H1 (cell line): Measurements from ENCODE around the gene SPG11. TPM values are rescaled to one million over a fixed set of nuclear protein-coding genes. Genes with fewer than 3 reads are reported as not detected.

Experiments
- CTCF ChIA-PET: fragments of 300-600 bp; sonication (Branson Sonifier 250); formaldehyde crosslinking; loops from one replicate; lab custom pipeline; 2021; ENCODE audit not compliant: partially characterized antibody; lab: Charles Lee
- POLR2A ChIA-PET: fragments of 300-600 bp; sonication (Branson Sonifier 250); formaldehyde crosslinking; loops from one replicate; lab custom pipeline; 2021; ENCODE audit warnings: inconsistent platforms; ENCODE audit not compliant: partially characterized antibody; lab: Charles Lee
- DNase-seq, 2 experiments: peaks; one replicate each; pipeline versions ENCODE4 v3.0.0 to v3.0.0-alpha.2; 2010 to 2022; ENCODE audit warnings: low spot score in 2 of 2, low read depth in 1 of 2, mixed read lengths in 1 of 2
- FAIRE-seq: peaks from 2 replicates; lab custom pipeline; 2011; peaks lifted over from hg19 to GRCh38; lab: Jason Lieb, UNC
- H2AFZ ChIP-seq: 2 replicates; pipeline ENCODE4 v1.8.1; 2012; ENCODE audit warnings: low read length, inconsistent platforms
- H2AK5ac ChIP-seq: 2 replicates; pipeline ENCODE4 v1.6.1; 2013; ENCODE audit warnings: low read depth, low read length
- H2BK120ac ChIP-seq: replicated peaks from 2 replicates; pipeline ENCODE3; 2013; ENCODE audit warnings: low read depth, low read length, inconsistent platforms
- H2BK12ac ChIP-seq: 2 replicates; pipeline ENCODE4 v1.6.1; 2013; ENCODE audit warnings: low read depth, low read length
- H2BK15ac ChIP-seq: 2 replicates; pipeline ENCODE4 v1.6.1; 2013; ENCODE audit warnings: low read length
- H2BK20ac ChIP-seq: 2 replicates; pipeline ENCODE4 v1.6.1; 2013; ENCODE audit warnings: low read length
- H2BK5ac ChIP-seq: 2 replicates; pipeline ENCODE4 v1.6.1; 2013; ENCODE audit warnings: low read depth, low read length
- H3K14ac ChIP-seq: 2 replicates; pipeline ENCODE4 v1.6.1; 2013; ENCODE audit warnings: inconsistent platforms; ENCODE audit not compliant: insufficient read length
- H3K18ac ChIP-seq: 2 replicates; pipeline ENCODE4 v1.6.1; 2013; ENCODE audit warnings: low read length; ENCODE audit errors: extremely low read depth
- H3K23ac ChIP-seq: 2 replicates; pipeline ENCODE4 v1.6.1; 2013; ENCODE audit warnings: inconsistent platforms; ENCODE audit not compliant: insufficient read length
- H3K23me2 ChIP-seq: 2 replicates; pipeline ENCODE4 v1.6.1; 2013; ENCODE audit warnings: low read depth, low read length
- H3K27ac ChIP-seq: 2 replicates; pipeline ENCODE4 v1.6.1; 2011; ENCODE audit warnings: low read depth, low read length, inconsistent platforms
- H3K27me3 ChIP-seq, 4 experiments: replicated peaks in 1 of 4; 1 replicate in 1 of 4; 2 replicates in 3 of 4; pipeline versions ENCODE4 v1.6.1 to v1.8.1; 2011 to 2013; ENCODE audit warnings: low read length in 3 of 4, mild to moderate bottlenecking in 3 of 4, inconsistent platforms in 2 of 4, mixed read lengths in 2 of 4, moderate library complexity in 1 of 4; ENCODE audit not compliant: control insufficient read depth in 3 of 4, insufficient read depth in 3 of 4; ENCODE audit errors: extremely low read depth in 1 of 4
- H3K36me3 ChIP-seq, 4 experiments: 2 replicates each; pipeline versions ENCODE4 v1.6.1 to v1.8.1; 2011 to 2013; ENCODE audit warnings: mild to moderate bottlenecking in 4 of 4, low read length in 3 of 4, moderate library complexity in 2 of 4, control low read depth in 1 of 4, inconsistent platforms in 1 of 4; ENCODE audit not compliant: insufficient read depth in 4 of 4, control insufficient read depth in 2 of 4
- H3K4ac ChIP-seq: replicated peaks from 2 replicates; pipeline ENCODE3; 2013; ENCODE audit warnings: low read length, low read depth, mixed read lengths, inconsistent platforms; ENCODE audit not compliant: insufficient read length
- H3K4me1 ChIP-seq, 4 experiments: replicated peaks in 1 of 4; 1 replicate in 1 of 4; 2 replicates in 3 of 4; pipeline versions ENCODE4 v1.6.1 to v1.8.1; 2011 to 2013; ENCODE audit warnings: low read length in 3 of 4, inconsistent platforms in 2 of 4, mixed read lengths in 1 of 4; ENCODE audit not compliant: insufficient read depth in 4 of 4, control insufficient read depth in 3 of 4
- H3K4me2 ChIP-seq, 2 experiments: 2 replicates each; pipeline versions ENCODE4 v1.6.1 to v1.8.1; 2011 to 2013; ENCODE audit warnings: low read depth in 2 of 2, low read length in 2 of 2, control low read depth in 1 of 2, inconsistent platforms in 1 of 2, mild to moderate bottlenecking in 1 of 2; ENCODE audit not compliant: insufficient read depth in 1 of 2
- H3K4me3 ChIP-seq, 4 experiments: fragments of 200-600, 300-600 bp in 1 of 4; sonication (generic), shearing (Covaris generic), sonication (Bioruptor Twin) in 1 of 4; 2 replicates each; pipeline versions ENCODE4 v1.5.1 to v1.8.1; 2011 to 2016; ENCODE audit warnings: low read length in 4 of 4, low read depth in 3 of 4, control low read depth in 2 of 4, inconsistent platforms in 2 of 4, mild to moderate bottlenecking in 2 of 4, mixed read lengths in 1 of 4, moderate library complexity in 1 of 4; ENCODE audit not compliant: insufficient read depth in 2 of 4; ENCODE audit errors: extremely low read depth in 1 of 4
- H3K56ac ChIP-seq: replicated peaks from 2 replicates; pipeline ENCODE3; 2013; ENCODE audit warnings: low read depth, mild to moderate bottlenecking, mixed read lengths, low read length, inconsistent platforms; ENCODE audit not compliant: insufficient read length
- H3K79me1 ChIP-seq: 2 replicates; pipeline ENCODE4 v1.6.1; 2013; ENCODE audit warnings: low read depth, low read length, control low read depth
- H3K79me2 ChIP-seq, 2 experiments: 2 replicates each; pipeline versions ENCODE4 v1.6.1 to v1.8.1; 2012 to 2013; ENCODE audit warnings: low read length in 2 of 2, mild to moderate bottlenecking in 2 of 2, inconsistent platforms in 1 of 2; ENCODE audit not compliant: insufficient read depth in 2 of 2, control insufficient read depth in 1 of 2
- H3K9ac ChIP-seq, 4 experiments: replicated peaks in 1 of 4; 1 replicate in 1 of 4; 2 replicates in 3 of 4; pipeline versions ENCODE4 v1.6.1 to v1.8.1; 2011 to 2013; ENCODE audit warnings: low read depth in 3 of 4, low read length in 3 of 4, control low read depth in 2 of 4, mild to moderate bottlenecking in 2 of 4, moderate library complexity in 2 of 4, inconsistent platforms in 1 of 4; ENCODE audit errors: extremely low read depth in 1 of 4
- H3K9me3 ChIP-seq, 2 experiments: 2 replicates each; pipeline versions ENCODE4 v1.6.1 to v1.8.1; 2012 to 2013; ENCODE audit warnings: mild to moderate bottlenecking in 2 of 2, moderate library complexity in 2 of 2, control low read depth in 1 of 2, inconsistent platforms in 1 of 2, low read depth in 1 of 2, low read length in 1 of 2, mixed read lengths in 1 of 2; ENCODE audit not compliant: insufficient read depth in 2 of 2
- H4K20me1 ChIP-seq, 2 experiments: replicated peaks in 1 of 2; 2 replicates each; pipeline versions ENCODE3 to v1.8.1; 2011 to 2013; ENCODE audit warnings: inconsistent platforms in 2 of 2, low read length in 2 of 2, mild to moderate bottlenecking in 1 of 2; ENCODE audit not compliant: insufficient read depth in 2 of 2, control insufficient read depth in 1 of 2
- H4K5ac ChIP-seq: 2 replicates; pipeline ENCODE4 v1.6.1; 2013; ENCODE audit warnings: low read length, low read depth, mixed read lengths, inconsistent platforms; ENCODE audit not compliant: insufficient read length
- H4K8ac ChIP-seq: 2 replicates; pipeline ENCODE4 v1.8.0; 2013; ENCODE audit warnings: mild to moderate bottlenecking, moderate library complexity, low read length, inconsistent platforms; ENCODE audit not compliant: insufficient read depth; ENCODE audit errors: extremely low read depth
- H4K91ac ChIP-seq: replicated peaks from 2 replicates; pipeline ENCODE3; 2013; ENCODE audit warnings: low read length, mixed read lengths, inconsistent platforms; ENCODE audit not compliant: insufficient read length
- BACH1 ChIP-seq: IDR thresholded peaks from 2 replicates; pipeline ENCODE4 v1.6.1; 2012; ENCODE audit warnings: low read length, improper control_type of control experiment
- CTBP2 ChIP-seq: IDR thresholded peaks from 2 replicates; pipeline ENCODE4 v1.7.0; 2011; ENCODE audit warnings: borderline replicate concordance, mild to moderate bottlenecking, moderate library complexity, mixed read lengths, low read length; ENCODE audit not compliant: insufficient read depth, insufficient read length
- GTF2F1 ChIP-seq: IDR thresholded peaks from 2 replicates; pipeline ENCODE4 v1.6.1; 2012; ENCODE audit warnings: low read depth, low read length, improper control_type of control experiment, borderline replicate concordance
- HDAC2 ChIP-seq, 2 experiments: fragments of 300-600 bp in 1 of 2; sonication (generic) in 1 of 2; IDR thresholded peaks; 2 replicates each; pipeline ENCODE4 v1.6.1; 2011 to 2012; ENCODE audit warnings: low read depth in 2 of 2, low read length in 2 of 2, mild to moderate bottlenecking in 2 of 2, moderate library complexity in 2 of 2, borderline replicate concordance in 1 of 2, inconsistent platforms in 1 of 2
- KDM1A ChIP-seq: fragments of 200-600, 300-600 bp; sonication (generic); IDR thresholded peaks from 2 replicates; pipeline ENCODE4 v1.7.1; 2016; ENCODE audit warnings: mild to moderate bottlenecking, low read length, borderline replicate concordance
- KDM4A ChIP-seq: IDR thresholded peaks from one replicate; pipeline ENCODE4 v1.7.1; 2012; ENCODE audit warnings: low read depth, mild to moderate bottlenecking, moderate library complexity, low read length, inconsistent platforms; ENCODE audit not compliant: severe bottlenecking
- PHF8 ChIP-seq: fragments of 200-600 bp; sonication (generic); conservative IDR thresholded peaks from 2 replicates; pipeline ENCODE4 v1.7.1; 2012; ENCODE audit warnings: low read depth, mild to moderate bottlenecking, inconsistent platforms, low read length, moderate library complexity
- RAD21 ChIP-seq, 2 experiments: IDR thresholded peaks in 1 of 2; conservative IDR thresholded peaks in 1 of 2; 2 replicates each; pipeline ENCODE4 v1.6.1; 2011; ENCODE audit warnings: low read depth in 2 of 2, low read length in 2 of 2, improper control_type of control experiment in 1 of 2, inconsistent platforms in 1 of 2, mild to moderate bottlenecking in 1 of 2, moderate library complexity in 1 of 2
- RBBP5 ChIP-seq: IDR thresholded peaks from 2 replicates; pipeline ENCODE4 v1.7.1; 2012; ENCODE audit warnings: low read depth, mild to moderate bottlenecking, inconsistent platforms, low read length, moderate library complexity, borderline replicate concordance
- RFX5 ChIP-seq: IDR thresholded peaks from 2 replicates; pipeline ENCODE4 v1.6.1; 2011; ENCODE audit warnings: low read depth, low read length, improper control_type of control experiment, borderline replicate concordance
- SIN3A ChIP-seq, 2 experiments: IDR thresholded peaks in 1 of 2; conservative IDR thresholded peaks in 1 of 2; 2 replicates each; pipeline ENCODE4 v1.6.1; 2011 to 2012; ENCODE audit warnings: low read length in 2 of 2, improper control_type of control experiment in 1 of 2, low read depth in 1 of 2, mild to moderate bottlenecking in 1 of 2
- SIRT6 ChIP-seq: IDR thresholded peaks from one replicate; pipeline ENCODE4 v1.7.1; 2012; ENCODE audit warnings: low read length, inconsistent platforms
- SRF ChIP-seq: IDR thresholded peaks from 2 replicates; pipeline ENCODE4 v1.6.1; 2011; ENCODE audit warnings: mild to moderate bottlenecking, low read depth, low read length, moderate library complexity
- TEAD4 ChIP-seq: IDR thresholded peaks from 2 replicates; pipeline ENCODE4 v1.6.1; 2012; ENCODE audit warnings: low read depth, low read length, inconsistent platforms, mixed read lengths
- ZNF274 ChIP-seq: IDR thresholded peaks from 2 replicates; pipeline ENCODE4 v1.7.0; 2012; ENCODE audit warnings: low read length, borderline replicate concordance; ENCODE audit errors: extremely low read depth
- polyA plus RNA-seq, 7 experiments: library from polyadenylated mRNA; depleted of rRNA in 3 of 7; stranded (reverse) in 5 of 7; unstranded in 2 of 7; fragments of >200 nt in 5 of 7; fragments of 200-250 nt in 2 of 7; gene quantifications; 1 replicate in 5 of 7; 2 replicates in 1 of 7; 4 replicates in 1 of 7; pipeline versions ENCODE4 v1.2.1 to v1.2.3, GENCODE V29; 2011 to 2013; ENCODE audit warnings: missing spikeins in 2 of 7, mixed read lengths in 2 of 7
- total RNA-seq: library from RNA; stranded (reverse); fragmentation: NEBNext Ultra II Directional; extraction: Animal tissue kit (Norgen Biotek cat#: 25700); gene quantifications from 2 replicates; pipeline ENCODE4 v1.2.1, GENCODE V29; 2021

Gene SPG11
- total and polyA plus RNA-seq, 2 of the 8 experiments (the other 6 are each of a cell fraction or from before 2014, with no cell fraction given), result 37.1 to 38.6 TPM

DNA sequence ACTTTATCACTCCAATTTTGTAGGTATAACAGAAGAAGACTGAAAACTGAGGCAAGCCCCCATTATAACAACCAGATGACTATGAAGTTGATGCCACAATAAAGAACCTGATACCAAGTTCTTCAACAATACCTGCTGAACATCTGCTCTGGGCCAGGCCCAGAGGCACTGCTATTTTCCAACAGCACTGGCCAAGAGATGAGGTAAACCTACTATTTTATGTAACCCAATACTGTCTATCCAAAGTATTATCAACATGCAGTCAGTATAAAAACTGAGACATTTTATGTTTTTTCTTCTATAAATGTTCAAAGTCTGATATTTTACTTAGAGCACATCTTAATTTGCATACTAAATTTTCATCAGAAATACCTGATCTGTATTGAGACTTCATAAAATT lies 6.1 kb downstream of the SPG11 start:
- ChIA-PET POLR2A (no interaction called here), CTCF (no interaction called here)
- Histone ChIP-seq H4K8ac (no peak overlapping the region), H3K79me2 (peaks cover 0 to 9% of the 10 kb centered on the region in 2 experiments; a peak in 2 of 4 replicates), H2BK15ac (no peak overlapping the region), H4K91ac (no peak overlapping the region), H2BK12ac (no peak overlapping the region), H3K14ac (no peak overlapping the region), H3K79me1 (no peaks in the 10 kb centered on the region), H3K9me3 (no peaks in the 10 kb centered on the region), H3K4me1 (no peaks in the 10 kb centered on the region; a peak in 1 of 7 replicates), H2BK20ac (no peak overlapping the region), H3K36me3 (peaks cover 2 to 38% (median 15%) of the 10 kb centered on the region in 4 experiments; a peak in 7 of 8 replicates), H3K4me2 (no peak overlapping the region), H3K23me2 (no peaks in the 10 kb centered on the region), H3K56ac (no peak overlapping the region), H3K27me3 (no peaks in the 10 kb centered on the region), H3K23ac (no peak overlapping the region), H2BK5ac (no peak overlapping the region), H3K18ac (no peak overlapping the region), H2BK120ac (no peak overlapping the region), H3K4me3 (no peak overlapping the region), H4K20me1 (no peaks in the 10 kb centered on the region), H2AK5ac (no peak overlapping the region), H4K5ac (no peak overlapping the region), H3K27ac (no peak overlapping the region), H3K9ac (no peak overlapping the region), H2AFZ (no peak overlapping the region), H3K4ac (no peak overlapping the region)
- FAIRE-seq (no peak), DNase-seq (no peak)
- no peak for TF ChIP-seq RBBP5
- TF ChIP-seq SIRT6, result no peak
- no peak for TF ChIP-seq ZNF274
- no peak for TF ChIP-seq PHF8
- TF ChIP-seq RAD21 (IDR thresholded peaks at IDR 0.05 in 1 of 2, conservative IDR thresholded peaks at IDR 0.05 in 1 of 2; ENCODE audit: low read depth in 2 of 2, low read length in 2 of 2), result no peak
- TF ChIP-seq RFX5, result no peak
- TF ChIP-seq KDM4A, result no peak
- TF ChIP-seq SRF, result no peak
- TF ChIP-seq HDAC2 (IDR thresholded peaks at IDR 0.05; ENCODE audit: borderline replicate concordance in 1 of 2, low read depth in 2 of 2, low read length in 2 of 2), result no peak
- TF ChIP-seq BACH1, result no peak
- TF ChIP-seq KDM1A, result no peak
- TF ChIP-seq SIN3A (conservative IDR thresholded peaks at IDR 0.05 in 1 of 2, IDR thresholded peaks at IDR 0.05 in 1 of 2; ENCODE audit: low read depth in 1 of 2, low read length in 2 of 2), result no peak
- TF ChIP-seq CTBP2, result no peak
- TF ChIP-seq TEAD4, result no peak
- TF ChIP-seq GTF2F1, result no peak
